HG03342 (cell line): Measurements from ENCODE around the gene SNED1.
"Not testable (repeated sequence)": the region's sequence is repeated elsewhere in the genome, so short reads cannot be mapped to it uniquely, and the experiment has no call there.

Experiments used
- ATAC-seq: cut with Tn5 transposase; IDR thresholded peaks from one replicate; pipeline ENCODE4 v1.9.1; 2021; ENCODE audit warnings: mild to moderate bottlenecking, moderate library complexity; ENCODE audit not compliant: unreplicated experiment

Gene SNED1

GRCh38 chr2:240972201-240972600 is 26.2 kb upstream of the SNED1 start:
- no peak for ATAC-seq

- no peak for ATAC-seq
Observed at GRCh38 chr2:240972636-240973521, 25.5 kb upstream of the SNED1 start.

- no peak for ATAC-seq
Observed at GRCh38 chr2:240974771-240975572, 23.4 kb upstream of the SNED1 start.

GRCh38 chr2:240975903-240976302 is 22.5 kb upstream of the SNED1 start:
- not testable (repeated sequence) for ATAC-seq

GRCh38 chr2:240981280-240981679 is 17.1 kb upstream of the SNED1 start:
- ATAC-seq: no peak

GRCh38 chr2:240981871-240982800 is 16.3 kb upstream of the SNED1 start:
- no peak for ATAC-seq

- ATAC-seq: no peak
Observed at GRCh38 chr2:240982821-240983281, 15.6 kb upstream of the SNED1 start.

GRCh38 chr2:240983361-240983995 is 14.9 kb upstream of the SNED1 start:
- no peak for ATAC-seq

GRCh38 chr2:240983996-240984498 is 14.4 kb upstream of the SNED1 start:
- ATAC-seq: no peak

GRCh38 chr2:240985881-240986786 is 12.3 kb upstream of the SNED1 start:
- no peak for ATAC-seq

- no peak for ATAC-seq
Observed at GRCh38 chr2:240986787-240987411, 11.5 kb upstream of the SNED1 start.

GRCh38 chr2:240987588-240987987 is 10.8 kb upstream of the SNED1 start:
- no peak for ATAC-seq

GRCh38 chr2:240988146-240988545 is 10.3 kb upstream of the SNED1 start:
- ATAC-seq: no peak

- ATAC-seq: no peak
Observed at GRCh38 chr2:240988571-240989271, 9.7 kb upstream of the SNED1 start.

GRCh38 chr2:240989451-240990265 is 8.8 kb upstream of the SNED1 start:
- ATAC-seq: no peak

- ATAC-seq: no peak
Observed at GRCh38 chr2:240990266-240990529, 8.2 kb upstream of the SNED1 start.

GRCh38 chr2:240990726-240991377 is 7.6 kb upstream of the SNED1 start:
- no peak for ATAC-seq
